ENCODE results near the gene KLHL11.

The KLHL11 gene, protein sequence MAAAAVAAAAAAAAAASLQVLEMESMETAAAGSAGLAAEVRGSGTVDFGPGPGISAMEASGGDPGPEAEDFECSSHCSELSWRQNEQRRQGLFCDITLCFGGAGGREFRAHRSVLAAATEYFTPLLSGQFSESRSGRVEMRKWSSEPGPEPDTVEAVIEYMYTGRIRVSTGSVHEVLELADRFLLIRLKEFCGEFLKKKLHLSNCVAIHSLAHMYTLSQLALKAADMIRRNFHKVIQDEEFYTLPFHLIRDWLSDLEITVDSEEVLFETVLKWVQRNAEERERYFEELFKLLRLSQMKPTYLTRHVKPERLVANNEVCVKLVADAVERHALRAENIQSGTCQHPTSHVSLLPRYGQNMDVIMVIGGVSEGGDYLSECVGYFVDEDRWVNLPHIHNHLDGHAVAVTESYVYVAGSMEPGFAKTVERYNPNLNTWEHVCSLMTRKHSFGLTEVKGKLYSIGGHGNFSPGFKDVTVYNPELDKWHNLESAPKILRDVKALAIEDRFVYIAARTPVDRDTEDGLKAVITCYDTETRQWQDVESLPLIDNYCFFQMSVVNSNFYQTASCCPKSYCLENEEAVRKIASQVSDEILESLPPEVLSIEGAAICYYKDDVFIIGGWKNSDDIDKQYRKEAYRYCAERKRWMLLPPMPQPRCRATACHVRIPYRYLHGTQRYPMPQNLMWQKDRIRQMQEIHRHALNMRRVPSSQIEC

DNA sequence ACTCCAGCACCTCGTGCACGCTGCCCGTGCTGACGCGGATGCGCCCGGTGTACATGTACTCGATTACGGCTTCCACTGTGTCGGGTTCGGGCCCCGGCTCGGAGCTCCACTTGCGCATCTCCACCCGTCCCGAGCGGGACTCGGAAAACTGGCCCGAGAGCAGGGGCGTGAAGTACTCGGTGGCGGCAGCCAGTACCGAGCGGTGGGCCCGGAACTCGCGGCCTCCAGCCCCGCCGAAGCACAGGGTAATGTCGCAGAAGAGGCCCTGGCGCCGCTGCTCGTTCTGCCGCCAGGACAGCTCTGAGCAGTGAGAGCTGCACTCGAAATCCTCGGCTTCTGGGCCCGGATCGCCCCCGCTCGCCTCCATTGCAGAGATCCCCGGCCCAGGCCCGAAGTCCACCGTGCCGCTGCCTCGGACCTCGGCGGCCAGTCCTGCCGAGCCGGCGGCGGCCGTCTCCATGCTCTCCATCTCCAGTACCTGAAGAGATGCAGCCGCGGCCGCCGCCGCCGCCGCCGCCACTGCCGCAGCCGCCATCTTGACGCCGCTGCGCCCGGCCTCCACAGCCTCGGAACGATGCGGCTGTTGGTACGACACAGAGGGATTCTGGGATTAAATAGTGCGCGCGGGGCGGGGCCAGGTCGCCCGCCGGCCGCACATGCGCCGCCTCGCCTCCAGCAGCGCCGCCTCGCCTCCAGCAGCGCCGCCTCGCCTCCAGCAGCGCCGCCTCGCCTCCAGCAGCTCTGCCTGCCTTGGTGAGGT lies at the start of gene KLHL11:
Gene KLHL11 (minus strand): TSS at position 588 of the 760 bp plus-strand sequence. CDS start 53 bp downstream, at position 535.
- Histone ChIP-seq H3K27me3 (ENCODE audit: insufficient read depth, low read length) (no peaks in the 10 kb centered on the region), H3K27ac (ENCODE audit: low read depth, low read length, poor library complexity, severe bottlenecking) (peak within 1 kb of the TSS; percentile 69), H4K20me1 (ENCODE audit: insufficient read depth, low read length) (peaks cover 4% of the 10 kb centered on the region; the same call in 1 of the 2 replicates), H3K4me2 (ENCODE audit: low read length) (peak within 1 kb of the TSS; percentile 99), H3K4me1 (ENCODE audit: insufficient read depth, low read length, severe bottlenecking) (peaks cover 27% of the 10 kb centered on the region), H3K9ac (ENCODE audit: low read length) (peak within 1 kb of the TSS; percentile 94), H3K9me3 (ENCODE audit: low read length) (no peaks in the 10 kb centered on the region), H3K36me3 (ENCODE audit: insufficient read depth, low read length) (peaks cover 31% of the 10 kb centered on the region), H3K9me2 (ENCODE audit: low read depth, low read length) (no peaks in the 10 kb centered on the region), H2AFZ (ENCODE audit: low read length) (0 out of 2 replicates have a peak within 1 kb of the TSS, but pooled peaks have one; percentile 12), H3F3A (ENCODE audit: insufficient read depth, low read length) (no peaks in the 10 kb centered on the region; the same call in 1 of the 2 replicates), H3K4me3 (ENCODE audit: low read depth, low read length, poor library complexity, severe bottlenecking) (peak within 1 kb of the TSS; percentile 93), H3K79me2 (ENCODE audit: insufficient read depth, low read length) (peaks cover 44% of the 10 kb centered on the region)
- TF ChIP-seq EZH2 (IDR thresholded peaks at IDR 0.05; ENCODE audit: borderline replicate concordance, low read length), result no peak
- TF ChIP-seq, protein P1, sequence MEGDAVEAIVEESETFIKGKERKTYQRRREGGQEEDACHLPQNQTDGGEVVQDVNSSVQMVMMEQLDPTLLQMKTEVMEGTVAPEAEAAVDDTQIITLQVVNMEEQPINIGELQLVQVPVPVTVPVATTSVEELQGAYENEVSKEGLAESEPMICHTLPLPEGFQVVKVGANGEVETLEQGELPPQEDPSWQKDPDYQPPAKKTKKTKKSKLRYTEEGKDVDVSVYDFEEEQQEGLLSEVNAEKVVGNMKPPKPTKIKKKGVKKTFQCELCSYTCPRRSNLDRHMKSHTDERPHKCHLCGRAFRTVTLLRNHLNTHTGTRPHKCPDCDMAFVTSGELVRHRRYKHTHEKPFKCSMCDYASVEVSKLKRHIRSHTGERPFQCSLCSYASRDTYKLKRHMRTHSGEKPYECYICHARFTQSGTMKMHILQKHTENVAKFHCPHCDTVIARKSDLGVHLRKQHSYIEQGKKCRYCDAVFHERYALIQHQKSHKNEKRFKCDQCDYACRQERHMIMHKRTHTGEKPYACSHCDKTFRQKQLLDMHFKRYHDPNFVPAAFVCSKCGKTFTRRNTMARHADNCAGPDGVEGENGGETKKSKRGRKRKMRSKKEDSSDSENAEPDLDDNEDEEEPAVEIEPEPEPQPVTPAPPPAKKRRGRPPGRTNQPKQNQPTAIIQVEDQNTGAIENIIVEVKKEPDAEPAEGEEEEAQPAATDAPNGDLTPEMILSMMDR (IDR thresholded peaks at IDR 0.05; ENCODE audit: low read length), result no peak; the same call in 1 of the 2 replicates

DNA sequence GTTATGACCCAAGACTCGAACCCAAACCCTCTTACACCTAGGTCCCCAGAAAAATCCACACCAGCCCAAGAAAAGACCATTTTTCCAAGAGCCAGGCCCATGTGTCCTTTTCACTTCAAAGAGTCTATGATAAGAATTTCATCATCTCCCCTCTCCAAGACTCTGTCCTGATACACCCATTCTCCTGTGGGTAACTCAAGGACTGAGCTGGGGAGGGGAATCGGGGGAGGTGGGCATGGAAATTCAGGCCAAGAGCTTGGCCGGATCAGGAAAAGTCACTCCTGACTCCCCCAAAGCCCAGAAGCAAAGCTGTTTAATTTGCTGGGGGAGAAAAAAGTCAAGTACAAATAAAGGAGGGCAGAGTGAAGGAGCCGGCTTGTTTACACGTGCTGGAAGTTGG lies 49.8 kb upstream of the KLHL11 start:
- Histone ChIP-seq H3K4me1 (ENCODE audit: insufficient read depth, low read length, severe bottlenecking) (peaks cover 37% of the 10 kb centered on the region), H3K9me3 (ENCODE audit: low read length) (no peaks in the 10 kb centered on the region), H3K27ac (ENCODE audit: low read depth, low read length, poor library complexity, severe bottlenecking) (no peak overlapping the region), H3K9ac (ENCODE audit: low read length) (no peak overlapping the region), H3K79me2 (ENCODE audit: insufficient read depth, low read length) (peaks cover 45% of the 10 kb centered on the region), H3K4me2 (ENCODE audit: low read length) (0 out of 2 replicates have a peak overlapping the region, but pooled peaks have one; percentile 12), H4K20me1 (ENCODE audit: insufficient read depth, low read length) (no peaks in the 10 kb centered on the region), H3F3A (ENCODE audit: insufficient read depth, low read length) (no peaks in the 10 kb centered on the region), H3K27me3 (ENCODE audit: insufficient read depth, low read length) (no peaks in the 10 kb centered on the region), H3K4me3 (ENCODE audit: low read depth, low read length, poor library complexity, severe bottlenecking) (no peak overlapping the region), H3K9me2 (ENCODE audit: low read depth, low read length) (no peaks in the 10 kb centered on the region), H2AFZ (ENCODE audit: low read length) (no peak overlapping the region), H3K36me3 (ENCODE audit: insufficient read depth, low read length) (peaks cover 52% of the 10 kb centered on the region)
- TF ChIP-seq, protein P1 (IDR thresholded peaks at IDR 0.05; ENCODE audit: low read length), result no peak
- no peak for TF ChIP-seq EZH2 (IDR thresholded peaks at IDR 0.05; ENCODE audit: borderline replicate concordance, low read length)

DNA sequence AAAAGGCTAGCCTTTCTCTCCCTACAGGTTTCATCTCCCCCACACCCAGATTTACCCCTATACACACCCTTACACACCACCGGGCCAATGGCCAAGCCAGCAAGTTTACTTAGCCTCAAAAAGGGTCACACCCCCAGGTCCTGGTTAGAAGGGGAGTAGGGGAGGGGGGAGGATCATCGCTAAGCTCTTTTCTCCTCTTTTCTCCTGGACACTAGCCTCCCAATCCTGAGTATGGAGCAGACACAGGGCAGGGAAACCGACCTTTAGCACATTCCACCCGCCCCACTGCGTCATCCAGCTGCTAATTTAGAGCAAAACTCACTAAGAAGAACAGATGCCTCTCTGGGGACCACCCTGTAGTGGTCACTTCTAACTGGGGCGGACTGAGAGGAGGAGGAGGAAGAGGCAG lies 49.1 kb upstream of the KLHL11 start:
- no peaks in the 10 kb centered on the region for H3F3A ChIP-seq (ENCODE audit: insufficient read depth, low read length)
- TF ChIP-seq EZH2 (IDR thresholded peaks at IDR 0.05; ENCODE audit: borderline replicate concordance, low read length), result no peak
- TF ChIP-seq, protein P1 (IDR thresholded peaks at IDR 0.05; ENCODE audit: low read length), result no peak
- no peaks in the 10 kb centered on the region for H3K9me3 ChIP-seq (ENCODE audit: low read length)
- peaks cover 45% of the 10 kb centered on the region for H3K79me2 ChIP-seq (ENCODE audit: insufficient read depth, low read length)
- no peak overlapping the region for H3K9ac ChIP-seq (ENCODE audit: low read length)
- no peak overlapping the region for H2AFZ ChIP-seq (ENCODE audit: low read length)
- H3K4me1 ChIP-seq (ENCODE audit: insufficient read depth, low read length, severe bottlenecking), result peaks cover 30% of the 10 kb centered on the region
- no peaks in the 10 kb centered on the region for H3K9me2 ChIP-seq (ENCODE audit: low read depth, low read length)
- H3K36me3 ChIP-seq (ENCODE audit: insufficient read depth, low read length), result peaks cover 59% of the 10 kb centered on the region
- no peak overlapping the region for H3K4me3 ChIP-seq (ENCODE audit: low read depth, low read length, poor library complexity, severe bottlenecking)
- no peaks in the 10 kb centered on the region for H3K27me3 ChIP-seq (ENCODE audit: insufficient read depth, low read length)
- no peaks in the 10 kb centered on the region for H4K20me1 ChIP-seq (ENCODE audit: insufficient read depth, low read length)
- no peak overlapping the region for H3K4me2 ChIP-seq (ENCODE audit: low read length)
- H3K27ac ChIP-seq (ENCODE audit: low read depth, low read length, poor library complexity, severe bottlenecking), result no peak overlapping the region

Data from OCI-LY1 (cell line).